Measurements from ENCODE around the gene GARIN3. TPM values are rescaled to one million over a fixed set of nuclear protein-coding genes. Genes with fewer than 3 reads are reported as not detected.
"Not testable (repeated sequence)": the region's sequence is repeated elsewhere in the genome, so short reads cannot be mapped to it uniquely, and the experiment has no call there.

The GARIN3 gene
- total RNA-seq, 3 donors from 2014 or later = 0.18 to 0.25 (median 0.22) TPM

- H3K9me3 Mint-ChIP-seq = peaks cover 3% of the 10 kb centered on the region
- peaks cover 90% of the 10 kb centered on the region for H3K4me1 Mint-ChIP-seq (ENCODE audit: low read depth)
- no peak for DNase-seq
- H3K4me3 Mint-ChIP-seq = peak overlapping the region; percentile 59
- H3K36me3 Mint-ChIP-seq (ENCODE audit: insufficient read depth) = peaks cover 74% of the 10 kb centered on the region
- no peaks in the 10 kb centered on the region for H3K27me3 Mint-ChIP-seq (ENCODE audit: low read depth)
- peak; percentile 2 to 4 for ATAC-seq
Observed at GRCh38 chr5:157196045-157196444, 30.0 kb upstream of the GARIN3 start.

- H3K4me3 Mint-ChIP-seq = peak overlapping the region; percentile 72
- no peak for DNase-seq
Observed at GRCh38 chr5:157193699-157194424, 27.8 kb upstream of the GARIN3 start.

GRCh38 chr5:157189223-157189622 lies 23.2 kb upstream of the GARIN3 start:
- H3K4me3 Mint-ChIP-seq = peak overlapping the region; percentile 100
- peak; percentile 74 for ATAC-seq
- H3K36me3 Mint-ChIP-seq (ENCODE audit: insufficient read depth) = peaks cover 71% of the 10 kb centered on the region
- DNase-seq = no peak
- H3K27me3 Mint-ChIP-seq (ENCODE audit: low read depth) = no peaks in the 10 kb centered on the region
- peaks cover 84% of the 10 kb centered on the region for H3K4me1 Mint-ChIP-seq (ENCODE audit: low read depth)
- H3K9me3 Mint-ChIP-seq = peaks cover 3% of the 10 kb centered on the region

More at GRCh38 chr5:157193699-157194424, 27.8 kb upstream of the GARIN3 start:
- no peak for ATAC-seq
- Mint-ChIP-seq H3K36me3 (ENCODE audit: insufficient read depth) (peaks cover 76% of the 10 kb centered on the region), H3K27me3 (ENCODE audit: low read depth) (no peaks in the 10 kb centered on the region), H3K4me1 (ENCODE audit: low read depth) (peaks cover 87% of the 10 kb centered on the region), H3K9me3 (peaks cover 3% of the 10 kb centered on the region)

- Mint-ChIP-seq H3K9me3 (peaks cover 3% of the 10 kb centered on the region), H3K36me3 (ENCODE audit: insufficient read depth) (peaks cover 73% of the 10 kb centered on the region), H3K4me3 (peak overlapping the region; percentile 100), H3K4me1 (ENCODE audit: low read depth) (peaks cover 78% of the 10 kb centered on the region), H3K27me3 (ENCODE audit: low read depth) (no peaks in the 10 kb centered on the region)
- ATAC-seq (no peak), DNase-seq (no peak)
Observed at GRCh38 chr5:157188270-157188669, 22.2 kb upstream of the GARIN3 start.

GRCh38 chr5:157187046-157187754 lies 21.1 kb upstream of the GARIN3 start:
- Mint-ChIP-seq H3K9me3 (peaks cover 3% of the 10 kb centered on the region), H3K27me3 (ENCODE audit: low read depth) (no peaks in the 10 kb centered on the region), H3K4me3 (peak overlapping the region; percentile 100), H3K36me3 (ENCODE audit: insufficient read depth) (peaks cover 73% of the 10 kb centered on the region), H3K4me1 (ENCODE audit: low read depth) (peaks cover 68% of the 10 kb centered on the region)
- no peak for DNase-seq
- ATAC-seq = peak; percentile 15 to 28

- Mint-ChIP-seq H3K4me3 (peak overlapping the region; percentile 100), H3K27me3 (ENCODE audit: low read depth) (no peaks in the 10 kb centered on the region), H3K36me3 (ENCODE audit: insufficient read depth) (peaks cover 74% of the 10 kb centered on the region), H3K4me1 (ENCODE audit: low read depth) (peaks cover 62% of the 10 kb centered on the region), H3K9me3 (no peaks in the 10 kb centered on the region)
- ATAC-seq (peak in 1 of 2 donors; percentile 2), DNase-seq (no peak)
Observed at GRCh38 chr5:157186309-157187045, 20.4 kb upstream of the GARIN3 start.

GRCh38 chr5:157185122-157185521 lies 19.1 kb upstream of the GARIN3 start:
- H3K4me1 Mint-ChIP-seq (ENCODE audit: low read depth) = peaks cover 55% of the 10 kb centered on the region

GRCh38 chr5:157184117-157184670 lies 18.1 kb upstream of the GARIN3 start:
- DNase-seq = no peak
- H3K27me3 Mint-ChIP-seq (ENCODE audit: low read depth) = no peaks in the 10 kb centered on the region
- peak overlapping the region; percentile 100 for H3K4me3 Mint-ChIP-seq
- H3K9me3 Mint-ChIP-seq = no peaks in the 10 kb centered on the region
- peaks cover 63% of the 10 kb centered on the region for H3K36me3 Mint-ChIP-seq (ENCODE audit: insufficient read depth)
- peaks cover 56% of the 10 kb centered on the region for H3K4me1 Mint-ChIP-seq (ENCODE audit: low read depth)
- no peak for ATAC-seq

More at GRCh38 chr5:157185122-157185521, 19.1 kb upstream of the GARIN3 start:
- ATAC-seq; H3K27me3 Mint-ChIP-seq (ENCODE audit: low read depth); DNase-seq; H3K9me3 Mint-ChIP-seq: not testable (repeated sequence)
- Mint-ChIP-seq H3K36me3 (ENCODE audit: insufficient read depth) (peaks cover 68% of the 10 kb centered on the region), H3K4me3 (peak overlapping the region; percentile 100)

GRCh38 chr5:157182143-157182757 lies 16.2 kb upstream of the GARIN3 start:
- DNase-seq (no peak), ATAC-seq (no peak)
- peaks cover 56% of the 10 kb centered on the region for H3K4me1 Mint-ChIP-seq (ENCODE audit: low read depth)
- no peaks in the 10 kb centered on the region for H3K9me3 Mint-ChIP-seq
- H3K4me3 Mint-ChIP-seq = peak overlapping the region; percentile 100
- peaks cover 48% of the 10 kb centered on the region for H3K36me3 Mint-ChIP-seq (ENCODE audit: insufficient read depth)
- H3K27me3 Mint-ChIP-seq (ENCODE audit: low read depth) = no peaks in the 10 kb centered on the region

GRCh38 chr5:157180374-157181264 lies 14.6 kb upstream of the GARIN3 start, which contains the start of gene ITK:
TSS of gene ITK (plus strand) at chr5:157180840. CDS start at chr5:157180978, 138 bp downstream.
- H3K9me3 Mint-ChIP-seq = no peaks in the 10 kb centered on the region
- DNase-seq (no peak), ATAC-seq (peak; percentile 56 to 65)
- peak within 1 kb of the TSS; percentile 100 for H3K4me3 Mint-ChIP-seq
- H3K4me1 Mint-ChIP-seq (ENCODE audit: low read depth) = peaks cover 52% of the 10 kb centered on the region
- peaks cover 36% of the 10 kb centered on the region for H3K36me3 Mint-ChIP-seq (ENCODE audit: insufficient read depth)
- no peaks in the 10 kb centered on the region for H3K27me3 Mint-ChIP-seq (ENCODE audit: low read depth)

- peaks cover 27% of the 10 kb centered on the region for H3K36me3 Mint-ChIP-seq (ENCODE audit: insufficient read depth)
- no peak for ATAC-seq
Observed at GRCh38 chr5:157178966-157179365, 12.9 kb upstream of the GARIN3 start.

GRCh38 chr5:157177953-157178352 lies 11.9 kb upstream of the GARIN3 start:
- H3K9me3 Mint-ChIP-seq = no peaks in the 10 kb centered on the region
- H3K4me1 Mint-ChIP-seq (ENCODE audit: low read depth) = peaks cover 62% of the 10 kb centered on the region
- peak overlapping the region; percentile 100 for H3K4me3 Mint-ChIP-seq
- no peak for DNase-seq
- ATAC-seq = peak; percentile 28 to 54
- H3K36me3 Mint-ChIP-seq (ENCODE audit: insufficient read depth) = peaks cover 18% of the 10 kb centered on the region
- H3K27me3 Mint-ChIP-seq (ENCODE audit: low read depth) = no peaks in the 10 kb centered on the region

More at GRCh38 chr5:157178966-157179365, 12.9 kb upstream of the GARIN3 start:
- Mint-ChIP-seq H3K4me1 (ENCODE audit: low read depth) (peaks cover 60% of the 10 kb centered on the region), H3K4me3 (peak overlapping the region; percentile 100), H3K9me3 (no peaks in the 10 kb centered on the region), H3K27me3 (ENCODE audit: low read depth) (no peaks in the 10 kb centered on the region)
- DNase-seq = no peak
